Measurements from ENCODE around the gene HLA-DQA2. TPM values are rescaled to one million over a fixed set of nuclear protein-coding genes. Genes with fewer than 3 reads are reported as not detected.

Gene HLA-DQA2
- total and polyA plus RNA-seq, 4 donors = 0.16 to 0.32 (median 0.23) TPM; not detected in 1

DNA sequence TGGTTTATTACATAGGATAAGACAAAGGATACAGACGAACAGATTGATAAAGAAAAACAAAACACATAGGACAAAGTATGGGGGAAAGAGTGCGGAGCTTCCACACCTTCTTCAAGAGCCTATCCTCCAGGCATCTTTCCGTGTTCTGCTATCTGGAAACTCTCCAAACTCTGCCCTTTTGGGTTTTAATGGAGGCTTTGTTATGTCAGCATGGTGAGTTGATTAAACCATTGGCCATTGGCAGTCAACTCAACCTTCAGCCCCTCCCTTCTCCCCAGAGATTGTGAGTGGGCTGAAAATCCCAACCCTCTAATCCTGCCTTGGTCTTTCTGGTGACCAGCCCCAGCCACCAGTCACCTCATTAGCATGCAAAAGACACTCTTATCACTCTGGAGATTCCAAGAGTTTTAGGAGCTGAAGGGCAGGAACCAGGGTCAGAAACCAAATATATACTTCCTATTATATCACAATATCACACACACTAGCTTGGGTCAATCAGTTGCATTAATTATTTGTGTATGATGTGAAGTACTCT is 51.8 kb downstream of the HLA-DQA2 start:
- Histone ChIP-seq H3K27me3 (ENCODE audit: control insufficient read depth in 4 of 4, insufficient read depth in 4 of 4, low read length in 3 of 4) (peaks cover 0 to 6% (median 2%) of the 10 kb centered on the region in 4 donors), H3K9ac (ENCODE audit: low read depth in 1 of 2, low read length in 2 of 2) (no peak overlapping the region), H3K36me3 (ENCODE audit: control insufficient read depth in 4 of 4, insufficient read depth in 3 of 4, low read depth in 1 of 4, low read length in 3 of 4) (no peaks in the 10 kb centered on the region)

More for the DNA sequence above, 51.8 kb downstream of the HLA-DQA2 start:
- Histone ChIP-seq H3K27ac (ENCODE audit: low read depth in 1 of 2, low read length in 2 of 2) (no peak overlapping the region), H3K4me1 (ENCODE audit: control insufficient read depth in 4 of 4, insufficient read depth in 4 of 4, low read length in 3 of 4) (peaks cover 0 to 9% (median 7%) of the 10 kb centered on the region in 4 donors), H3K9me3 (ENCODE audit: control insufficient read depth in 4 of 4, low read length in 3 of 4) (no peaks in the 10 kb centered on the region), H3K4me3 (ENCODE audit: low read depth in 1 of 3, low read length in 3 of 3) (no peak overlapping the region)
- TF ChIP-seq FOXA1 (IDR thresholded peaks at IDR 0.05) (no peak), YY1 (IDR thresholded peaks at IDR 0.05) (no peak), HNF4A (conservative IDR thresholded peaks at IDR 0.05) (no peak), HNF4G (IDR thresholded peaks at IDR 0.05) (no peak), EGR1 (IDR thresholded peaks at IDR 0.05; ENCODE audit: low read depth in 2 of 2) (no peak), RAD21 (IDR thresholded peaks at IDR 0.05) (no peak), FOXA2 (IDR thresholded peaks at IDR 0.05) (no peak), SP1 (IDR thresholded peaks at IDR 0.05) (no peak), TAF1 (conservative IDR thresholded peaks at IDR 0.05) (no peak), JUND (IDR thresholded peaks at IDR 0.05) (no peak), NR2F2 (IDR thresholded peaks at IDR 0.05) (no peak), RXRA (IDR thresholded peaks at IDR 0.05) (no peak), GABPA (IDR thresholded peaks at IDR 0.05 in 1 of 2, conservative IDR thresholded peaks at IDR 0.05 in 1 of 2) (no peak)
- TF ChIP-seq, protein P1, sequence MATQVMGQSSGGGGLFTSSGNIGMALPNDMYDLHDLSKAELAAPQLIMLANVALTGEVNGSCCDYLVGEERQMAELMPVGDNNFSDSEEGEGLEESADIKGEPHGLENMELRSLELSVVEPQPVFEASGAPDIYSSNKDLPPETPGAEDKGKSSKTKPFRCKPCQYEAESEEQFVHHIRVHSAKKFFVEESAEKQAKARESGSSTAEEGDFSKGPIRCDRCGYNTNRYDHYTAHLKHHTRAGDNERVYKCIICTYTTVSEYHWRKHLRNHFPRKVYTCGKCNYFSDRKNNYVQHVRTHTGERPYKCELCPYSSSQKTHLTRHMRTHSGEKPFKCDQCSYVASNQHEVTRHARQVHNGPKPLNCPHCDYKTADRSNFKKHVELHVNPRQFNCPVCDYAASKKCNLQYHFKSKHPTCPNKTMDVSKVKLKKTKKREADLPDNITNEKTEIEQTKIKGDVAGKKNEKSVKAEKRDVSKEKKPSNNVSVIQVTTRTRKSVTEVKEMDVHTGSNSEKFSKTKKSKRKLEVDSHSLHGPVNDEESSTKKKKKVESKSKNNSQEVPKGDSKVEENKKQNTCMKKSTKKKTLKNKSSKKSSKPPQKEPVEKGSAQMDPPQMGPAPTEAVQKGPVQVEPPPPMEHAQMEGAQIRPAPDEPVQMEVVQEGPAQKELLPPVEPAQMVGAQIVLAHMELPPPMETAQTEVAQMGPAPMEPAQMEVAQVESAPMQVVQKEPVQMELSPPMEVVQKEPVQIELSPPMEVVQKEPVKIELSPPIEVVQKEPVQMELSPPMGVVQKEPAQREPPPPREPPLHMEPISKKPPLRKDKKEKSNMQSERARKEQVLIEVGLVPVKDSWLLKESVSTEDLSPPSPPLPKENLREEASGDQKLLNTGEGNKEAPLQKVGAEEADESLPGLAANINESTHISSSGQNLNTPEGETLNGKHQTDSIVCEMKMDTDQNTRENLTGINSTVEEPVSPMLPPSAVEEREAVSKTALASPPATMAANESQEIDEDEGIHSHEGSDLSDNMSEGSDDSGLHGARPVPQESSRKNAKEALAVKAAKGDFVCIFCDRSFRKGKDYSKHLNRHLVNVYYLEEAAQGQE (IDR thresholded peaks at IDR 0.05) = no peak
- TF ChIP-seq, protein P2, sequence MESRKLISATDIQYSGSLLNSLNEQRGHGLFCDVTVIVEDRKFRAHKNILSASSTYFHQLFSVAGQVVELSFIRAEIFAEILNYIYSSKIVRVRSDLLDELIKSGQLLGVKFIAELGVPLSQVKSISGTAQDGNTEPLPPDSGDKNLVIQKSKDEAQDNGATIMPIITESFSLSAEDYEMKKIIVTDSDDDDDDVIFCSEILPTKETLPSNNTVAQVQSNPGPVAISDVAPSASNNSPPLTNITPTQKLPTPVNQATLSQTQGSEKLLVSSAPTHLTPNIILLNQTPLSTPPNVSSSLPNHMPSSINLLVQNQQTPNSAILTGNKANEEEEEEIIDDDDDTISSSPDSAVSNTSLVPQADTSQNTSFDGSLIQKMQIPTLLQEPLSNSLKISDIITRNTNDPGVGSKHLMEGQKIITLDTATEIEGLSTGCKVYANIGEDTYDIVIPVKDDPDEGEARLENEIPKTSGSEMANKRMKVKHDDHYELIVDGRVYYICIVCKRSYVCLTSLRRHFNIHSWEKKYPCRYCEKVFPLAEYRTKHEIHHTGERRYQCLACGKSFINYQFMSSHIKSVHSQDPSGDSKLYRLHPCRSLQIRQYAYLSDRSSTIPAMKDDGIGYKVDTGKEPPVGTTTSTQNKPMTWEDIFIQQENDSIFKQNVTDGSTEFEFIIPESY (IDR thresholded peaks at IDR 0.05) = no peak
- TF ChIP-seq, protein P3, sequence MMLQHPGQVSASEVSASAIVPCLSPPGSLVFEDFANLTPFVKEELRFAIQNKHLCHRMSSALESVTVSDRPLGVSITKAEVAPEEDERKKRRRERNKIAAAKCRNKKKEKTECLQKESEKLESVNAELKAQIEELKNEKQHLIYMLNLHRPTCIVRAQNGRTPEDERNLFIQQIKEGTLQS (IDR thresholded peaks at IDR 0.05) = no peak
- TF ChIP-seq, protein P4, sequence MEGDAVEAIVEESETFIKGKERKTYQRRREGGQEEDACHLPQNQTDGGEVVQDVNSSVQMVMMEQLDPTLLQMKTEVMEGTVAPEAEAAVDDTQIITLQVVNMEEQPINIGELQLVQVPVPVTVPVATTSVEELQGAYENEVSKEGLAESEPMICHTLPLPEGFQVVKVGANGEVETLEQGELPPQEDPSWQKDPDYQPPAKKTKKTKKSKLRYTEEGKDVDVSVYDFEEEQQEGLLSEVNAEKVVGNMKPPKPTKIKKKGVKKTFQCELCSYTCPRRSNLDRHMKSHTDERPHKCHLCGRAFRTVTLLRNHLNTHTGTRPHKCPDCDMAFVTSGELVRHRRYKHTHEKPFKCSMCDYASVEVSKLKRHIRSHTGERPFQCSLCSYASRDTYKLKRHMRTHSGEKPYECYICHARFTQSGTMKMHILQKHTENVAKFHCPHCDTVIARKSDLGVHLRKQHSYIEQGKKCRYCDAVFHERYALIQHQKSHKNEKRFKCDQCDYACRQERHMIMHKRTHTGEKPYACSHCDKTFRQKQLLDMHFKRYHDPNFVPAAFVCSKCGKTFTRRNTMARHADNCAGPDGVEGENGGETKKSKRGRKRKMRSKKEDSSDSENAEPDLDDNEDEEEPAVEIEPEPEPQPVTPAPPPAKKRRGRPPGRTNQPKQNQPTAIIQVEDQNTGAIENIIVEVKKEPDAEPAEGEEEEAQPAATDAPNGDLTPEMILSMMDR (IDR thresholded peaks at IDR 0.05; ENCODE audit: low read depth, low read length, missing input control) = no peak
- TF ChIP-seq, protein P5, sequence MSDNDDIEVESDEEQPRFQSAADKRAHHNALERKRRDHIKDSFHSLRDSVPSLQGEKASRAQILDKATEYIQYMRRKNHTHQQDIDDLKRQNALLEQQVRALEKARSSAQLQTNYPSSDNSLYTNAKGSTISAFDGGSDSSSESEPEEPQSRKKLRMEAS (IDR thresholded peaks at IDR 0.05) = no peak
- DNase-seq (ENCODE audit: low spot score) = no peak
- WGBS = 54% methylated on average over 3 of the region's 3 CpGs

Measured in liver (tissue), 9 donors.